ENCODE data around the gene PLPPR3.

Gene PLPPR3

DNA sequence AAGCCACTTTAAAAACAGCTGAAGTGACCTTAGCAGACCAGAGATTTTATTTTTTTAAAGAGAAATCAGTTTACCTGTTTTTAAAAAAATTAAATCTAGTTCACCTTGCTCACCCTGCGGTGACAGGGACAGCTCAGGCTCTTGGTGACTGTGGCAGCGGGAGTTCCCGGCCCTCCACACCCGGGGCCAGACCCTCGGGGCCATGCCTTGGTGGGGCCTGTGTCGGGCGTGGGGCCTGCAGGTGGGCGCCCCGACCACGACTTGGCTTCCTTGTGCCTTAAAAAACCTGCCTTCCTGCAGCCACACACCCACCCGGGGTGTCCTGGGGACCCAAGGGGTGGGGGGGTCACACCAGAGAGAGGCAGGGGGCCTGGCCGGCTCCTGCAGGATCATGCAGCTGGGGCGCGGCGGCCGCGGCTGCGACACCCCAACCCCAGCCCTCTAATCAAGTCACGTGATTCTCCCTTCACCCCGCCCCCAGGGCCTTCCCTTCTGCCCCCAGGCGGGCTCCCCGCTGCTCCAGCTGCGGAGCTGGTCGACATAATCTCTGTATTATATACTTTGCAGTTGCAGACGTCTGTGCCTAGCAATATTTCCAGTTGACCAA is 10.8 kb downstream of the PLPPR3 start:
- no peaks in the 10 kb centered on the region for H3K4me1 ChIP-seq (ENCODE audit: insufficient read depth, poor library complexity, severe bottlenecking)
- peaks cover 58% of the 10 kb centered on the region for H3K36me3 ChIP-seq (ENCODE audit: low read depth)
- no peak for ATAC-seq (ENCODE audit: low read depth)
- no peaks in the 10 kb centered on the region for H3K9me3 ChIP-seq (ENCODE audit: severe bottlenecking)
- no peak for DNase-seq (ENCODE audit: low spot score)
- H3K27ac ChIP-seq (ENCODE audit: poor library complexity, severe bottlenecking) = no peak overlapping the region
- no peak overlapping the region for H3K4me3 ChIP-seq (ENCODE audit: severe bottlenecking)
- no peaks in the 10 kb centered on the region for H3K27me3 ChIP-seq (ENCODE audit: insufficient read depth, poor library complexity, severe bottlenecking)
- TF ChIP-seq, protein P1, sequence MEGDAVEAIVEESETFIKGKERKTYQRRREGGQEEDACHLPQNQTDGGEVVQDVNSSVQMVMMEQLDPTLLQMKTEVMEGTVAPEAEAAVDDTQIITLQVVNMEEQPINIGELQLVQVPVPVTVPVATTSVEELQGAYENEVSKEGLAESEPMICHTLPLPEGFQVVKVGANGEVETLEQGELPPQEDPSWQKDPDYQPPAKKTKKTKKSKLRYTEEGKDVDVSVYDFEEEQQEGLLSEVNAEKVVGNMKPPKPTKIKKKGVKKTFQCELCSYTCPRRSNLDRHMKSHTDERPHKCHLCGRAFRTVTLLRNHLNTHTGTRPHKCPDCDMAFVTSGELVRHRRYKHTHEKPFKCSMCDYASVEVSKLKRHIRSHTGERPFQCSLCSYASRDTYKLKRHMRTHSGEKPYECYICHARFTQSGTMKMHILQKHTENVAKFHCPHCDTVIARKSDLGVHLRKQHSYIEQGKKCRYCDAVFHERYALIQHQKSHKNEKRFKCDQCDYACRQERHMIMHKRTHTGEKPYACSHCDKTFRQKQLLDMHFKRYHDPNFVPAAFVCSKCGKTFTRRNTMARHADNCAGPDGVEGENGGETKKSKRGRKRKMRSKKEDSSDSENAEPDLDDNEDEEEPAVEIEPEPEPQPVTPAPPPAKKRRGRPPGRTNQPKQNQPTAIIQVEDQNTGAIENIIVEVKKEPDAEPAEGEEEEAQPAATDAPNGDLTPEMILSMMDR (IDR thresholded peaks at IDR 0.05; ENCODE audit: poor library complexity, severe bottlenecking) = no peak

GRCh38 chr19:810077-810855 is 11.5 kb downstream of the PLPPR3 start:
- no peak for DNase-seq (ENCODE audit: low spot score)
- Histone ChIP-seq H3K4me1 (ENCODE audit: insufficient read depth, poor library complexity, severe bottlenecking) (no peaks in the 10 kb centered on the region), H3K27ac (ENCODE audit: poor library complexity, severe bottlenecking) (no peak overlapping the region), H3K36me3 (ENCODE audit: low read depth) (peaks cover 63% of the 10 kb centered on the region), H3K27me3 (ENCODE audit: insufficient read depth, poor library complexity, severe bottlenecking) (no peaks in the 10 kb centered on the region), H3K9me3 (ENCODE audit: severe bottlenecking) (no peaks in the 10 kb centered on the region), H3K4me3 (ENCODE audit: severe bottlenecking) (no peak overlapping the region)
- no peak for ATAC-seq (ENCODE audit: low read depth)
- TF ChIP-seq, protein P1 (IDR thresholded peaks at IDR 0.05; ENCODE audit: poor library complexity, severe bottlenecking) = no peak

GRCh38 chr19:808423-808775 is 13.4 kb downstream of the PLPPR3 start:
- H3K27ac ChIP-seq (ENCODE audit: poor library complexity, severe bottlenecking) = no peak overlapping the region
- H3K36me3 ChIP-seq (ENCODE audit: low read depth) = peaks cover 81% of the 10 kb centered on the region
- DNase-seq (ENCODE audit: low spot score) (no peak), ATAC-seq (ENCODE audit: low read depth) (no peak)
- H3K27me3 ChIP-seq (ENCODE audit: insufficient read depth, poor library complexity, severe bottlenecking) = no peaks in the 10 kb centered on the region
- H3K4me3 ChIP-seq (ENCODE audit: severe bottlenecking) = no peak overlapping the region
- TF ChIP-seq, protein P1 (IDR thresholded peaks at IDR 0.05; ENCODE audit: poor library complexity, severe bottlenecking) = no peak
- H3K4me1 ChIP-seq (ENCODE audit: insufficient read depth, poor library complexity, severe bottlenecking) = no peaks in the 10 kb centered on the region
- no peaks in the 10 kb centered on the region for H3K9me3 ChIP-seq (ENCODE audit: severe bottlenecking)

- Histone ChIP-seq H3K27me3 (ENCODE audit: insufficient read depth, poor library complexity, severe bottlenecking) (no peaks in the 10 kb centered on the region), H3K36me3 (ENCODE audit: low read depth) (peaks cover 87% of the 10 kb centered on the region), H3K27ac (ENCODE audit: poor library complexity, severe bottlenecking) (no peak overlapping the region), H3K9me3 (ENCODE audit: severe bottlenecking) (no peaks in the 10 kb centered on the region), H3K4me1 (ENCODE audit: insufficient read depth, poor library complexity, severe bottlenecking) (no peaks in the 10 kb centered on the region), H3K4me3 (ENCODE audit: severe bottlenecking) (no peak overlapping the region)
- DNase-seq (ENCODE audit: low spot score) (no peak), ATAC-seq (ENCODE audit: low read depth) (no peak)
- TF ChIP-seq, protein P1 (IDR thresholded peaks at IDR 0.05; ENCODE audit: poor library complexity, severe bottlenecking) = no peak
Observed at GRCh38 chr19:807627-808422, 13.9 kb downstream of the PLPPR3 start.
